Measurements from ENCODE around the gene MACO1. TPM values are rescaled to one million over a fixed set of nuclear protein-coding genes. Genes with fewer than 3 reads are reported as not detected.
A peak's percentile ranks its signal among the peaks of the same experiment; 100 is the strongest.

Gene MACO1
- total RNA-seq, 2 donors from 2014 or later: 15.1 to 16.4 TPM

GRCh38 chr1:25531082-25531461 is 100.4 kb downstream of the MACO1 start:
- DNase-seq (no peak), ATAC-seq (peak in 1 of 2 donors; percentile 23)
- intact Hi-C loops (cut with DNase I): no loop called here

GRCh38 chr1:25532970-25533369 is 102.3 kb downstream of the MACO1 start:
- ATAC-seq (no peak), DNase-seq (no peak)
- intact Hi-C loops (cut with DNase I): no loop called here

- ATAC-seq: no peak
- DNase-seq: no peak
- intact Hi-C loops (cut with DNase I): no loop called here
Observed at GRCh38 chr1:25533775-25534409, 103.2 kb downstream of the MACO1 start.

- no peak for DNase-seq
- intact Hi-C loops (cut with DNase I): no loop called here
- no peak for ATAC-seq
Observed at GRCh38 chr1:25534410-25534788, 103.7 kb downstream of the MACO1 start.

- intact Hi-C loops (cut with DNase I): no loop called here
- DNase-seq (no peak), ATAC-seq (no peak)
Observed at GRCh38 chr1:25536124-25536523, 105.4 kb downstream of the MACO1 start.

- intact Hi-C loops (cut with DNase I): no loop called here
- ATAC-seq: no peak
Observed at GRCh38 chr1:25537153-25537831, 106.6 kb downstream of the MACO1 start.

GRCh38 chr1:25538191-25538767 is 107.6 kb downstream of the MACO1 start:
- DNase-seq (no peak), ATAC-seq (no peak)
- intact Hi-C loops (cut with DNase I): no loop called here

More at GRCh38 chr1:25537153-25537831, 106.6 kb downstream of the MACO1 start:
- no peak for DNase-seq

GRCh38 chr1:25540750-25541342 is 110.1 kb downstream of the MACO1 start:
- intact Hi-C loops (cut with DNase I): no loop called here
- no peak for ATAC-seq
- no peak for DNase-seq

GRCh38 chr1:25541425-25541824 is 110.7 kb downstream of the MACO1 start:
- ATAC-seq: no peak
- DNase-seq: no peak
- intact Hi-C loops (cut with DNase I): no loop called here

- intact Hi-C loops (cut with DNase I): no loop called here
Observed at GRCh38 chr1:25541889-25542658, 111.4 kb downstream of the MACO1 start.

GRCh38 chr1:25543005-25543424 is 112.3 kb downstream of the MACO1 start:
- ATAC-seq (no peak), DNase-seq (no peak)
- intact Hi-C loops (cut with DNase I): no loop called here

More at GRCh38 chr1:25541889-25542658, 111.4 kb downstream of the MACO1 start:
- DNase-seq (no peak), ATAC-seq (no peak)

- ATAC-seq (peak; percentile 97), DNase-seq (peak; percentile 81)
- intact Hi-C loops (cut with DNase I): no loop called here
Observed at GRCh38 chr1:25543425-25544242, 112.9 kb downstream of the MACO1 start, which contains the start of gene LDLRAP1. LDLRAP1 (plus strand) TSS chr1:25543606; CDS start chr1:25543699, 93 bp downstream.

- ATAC-seq (no peak), DNase-seq (no peak)
- intact Hi-C loops (cut with DNase I): no loop called here
Observed at GRCh38 chr1:25544243-25544764, 113.6 kb downstream of the MACO1 start.

GRCh38 chr1:25544819-25545218 is 114.1 kb downstream of the MACO1 start:
- ATAC-seq (peak; percentile 5 to 28), DNase-seq (no peak)
- intact Hi-C loops (cut with DNase I): no loop called here

- ATAC-seq: no peak
- intact Hi-C loops (cut with DNase I): no loop called here
- no peak for DNase-seq
Observed at GRCh38 chr1:25545767-25546166, 115.1 kb downstream of the MACO1 start.

- no peak for ATAC-seq
- no peak for DNase-seq
- intact Hi-C loops (cut with DNase I): no loop called here
Observed at GRCh38 chr1:25546193-25546592, 115.5 kb downstream of the MACO1 start.

- no peak for DNase-seq
- intact Hi-C loops (cut with DNase I): no loop called here
- no peak for ATAC-seq
Observed at GRCh38 chr1:25548601-25549000, 117.9 kb downstream of the MACO1 start.

Measured in left cardiac atrium (tissue), 4 donors.